Left hindlimb (tissue), 1 donor: ENCODE measurements around the gene TBC1D22A.

Experiments used
- DNase-seq: peaks from one replicate; pipeline ENCODE4 v3.0.0-alpha.2; 2018

TBC1D22A gene

GRCh38 chr22:46964773-46965550, 202.5 kb downstream of the TBC1D22A start:
- DNase-seq, result no peak

- no peak for DNase-seq
Observed at GRCh38 chr22:46965555-46966494, 203.4 kb downstream of the TBC1D22A start.

DNA sequence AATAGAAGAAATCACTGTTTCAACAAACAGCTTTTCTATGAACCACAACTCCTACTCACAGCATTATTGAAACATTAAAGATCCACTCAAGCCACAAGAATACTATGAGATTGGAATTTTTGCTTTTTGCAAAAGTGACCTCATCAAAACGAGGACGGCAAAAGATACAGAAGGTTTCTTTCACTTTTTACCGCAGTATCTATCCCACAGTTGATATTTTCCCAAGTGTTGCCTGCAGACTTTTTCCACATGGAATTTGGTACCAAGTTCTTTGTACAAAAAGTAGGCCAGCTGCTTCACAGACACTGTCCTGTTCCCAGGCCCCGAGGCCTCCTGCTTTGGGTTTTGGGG, 204.0 kb downstream of the TBC1D22A start:
- DNase-seq, result no peak

DNA sequence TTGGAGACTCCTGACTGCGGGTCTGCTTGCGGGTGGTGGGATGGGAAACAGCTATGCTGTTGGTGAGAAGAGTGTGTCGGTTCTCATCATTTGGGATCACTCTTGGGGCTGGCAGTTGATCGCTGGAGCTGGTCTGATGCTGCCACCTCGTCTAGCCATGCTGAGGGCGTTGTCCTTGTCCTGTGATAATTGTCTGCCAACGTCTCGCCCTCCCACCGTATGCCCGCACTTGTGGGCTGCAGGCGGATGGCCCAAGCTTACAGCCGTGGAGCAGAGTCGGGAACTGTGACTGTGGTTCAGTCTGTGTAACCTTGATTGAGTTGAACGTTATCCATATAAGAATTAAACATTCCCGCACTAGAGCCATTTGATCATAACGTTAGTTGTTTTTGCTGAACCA, 204.4 kb downstream of the TBC1D22A start:
- DNase-seq, result no peak

DNA sequence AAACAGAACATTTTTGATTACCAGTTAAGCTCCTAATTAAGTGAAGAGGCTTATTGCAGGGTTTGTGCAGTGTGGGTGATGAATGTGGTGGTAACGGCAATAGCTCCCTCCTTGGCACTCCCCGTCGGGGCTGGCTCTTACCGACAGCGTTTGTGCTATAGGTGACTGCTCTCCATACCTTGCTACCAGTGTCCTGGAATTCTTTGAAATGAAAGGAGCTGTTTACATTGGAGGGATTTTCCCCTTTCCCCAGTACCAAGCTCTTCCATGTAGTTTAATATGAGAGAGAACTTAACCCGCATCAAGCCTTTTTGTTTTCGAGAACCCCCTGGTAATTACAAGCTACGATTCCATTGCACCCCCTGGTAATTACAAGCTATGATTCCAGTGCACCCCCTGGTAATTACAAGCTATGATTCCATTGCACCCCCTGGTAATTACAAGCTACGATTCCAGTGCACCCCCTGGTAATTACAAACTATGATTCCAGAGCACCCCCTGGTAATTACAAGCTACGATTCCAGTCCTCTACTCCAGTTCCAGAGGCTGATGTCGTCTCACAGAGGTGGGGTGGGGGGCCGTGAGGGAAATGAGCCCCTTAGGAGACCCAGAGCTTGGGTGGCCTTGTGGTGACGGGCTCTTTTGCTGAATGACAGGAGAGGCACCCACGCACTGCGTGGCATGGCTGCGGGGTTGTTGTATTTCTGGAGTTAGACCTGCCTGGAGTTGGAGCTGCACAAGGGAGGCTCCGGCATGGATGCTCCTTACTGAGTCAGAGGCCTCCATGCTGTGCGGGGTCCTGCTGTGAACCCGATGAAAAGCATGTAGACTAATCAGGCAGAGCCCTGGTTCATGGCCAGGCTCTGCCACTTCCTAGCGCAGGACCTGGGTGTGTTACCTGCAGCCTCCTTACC, 205.3 kb downstream of the TBC1D22A start:
- DNase-seq, result peak; percentile 50

DNA sequence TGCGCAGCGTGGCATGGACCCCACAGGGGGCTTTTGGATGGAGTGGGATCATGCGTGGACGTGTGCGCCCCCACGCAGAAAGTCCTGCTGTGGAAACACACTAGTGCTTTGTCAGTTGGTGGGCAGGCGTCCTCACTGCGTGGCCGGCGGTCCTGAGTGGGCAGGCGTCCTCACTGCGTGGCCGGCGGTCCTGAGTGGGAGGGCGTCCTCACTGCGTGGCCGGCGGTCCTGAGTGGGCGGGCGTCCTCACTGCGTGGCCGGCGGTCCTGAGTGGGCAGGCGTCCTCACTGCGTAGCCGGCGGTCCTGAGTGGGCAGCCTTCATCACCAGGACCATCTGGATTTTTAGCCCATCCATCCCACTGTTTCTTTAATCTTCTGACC, 205.9 kb downstream of the TBC1D22A start:
- DNase-seq, result peak; percentile 8

- DNase-seq, result peak; percentile 16
Observed at GRCh38 chr22:46968848-46969247, 206.4 kb downstream of the TBC1D22A start.

DNA sequence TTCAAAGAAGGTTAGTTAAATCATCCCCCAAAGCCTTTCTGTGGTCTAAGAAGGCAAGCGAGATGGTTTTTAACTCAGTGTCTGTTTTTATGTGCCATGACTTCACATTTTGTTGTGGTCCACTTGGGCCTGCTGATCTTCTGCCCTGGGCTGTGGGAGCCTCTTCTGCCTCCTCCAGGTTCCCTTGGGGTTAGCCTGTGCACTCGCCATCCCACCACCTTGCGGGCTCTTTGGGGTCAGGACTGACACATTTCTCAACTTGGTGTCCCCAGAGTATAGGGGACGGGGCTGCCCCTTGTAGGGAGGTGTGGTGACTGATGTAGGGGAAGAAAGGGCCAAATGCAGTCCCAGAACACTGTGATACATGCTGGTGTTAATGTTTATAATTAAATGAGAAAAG, 207.0 kb downstream of the TBC1D22A start:
- DNase-seq, result peak; percentile 15

DNA sequence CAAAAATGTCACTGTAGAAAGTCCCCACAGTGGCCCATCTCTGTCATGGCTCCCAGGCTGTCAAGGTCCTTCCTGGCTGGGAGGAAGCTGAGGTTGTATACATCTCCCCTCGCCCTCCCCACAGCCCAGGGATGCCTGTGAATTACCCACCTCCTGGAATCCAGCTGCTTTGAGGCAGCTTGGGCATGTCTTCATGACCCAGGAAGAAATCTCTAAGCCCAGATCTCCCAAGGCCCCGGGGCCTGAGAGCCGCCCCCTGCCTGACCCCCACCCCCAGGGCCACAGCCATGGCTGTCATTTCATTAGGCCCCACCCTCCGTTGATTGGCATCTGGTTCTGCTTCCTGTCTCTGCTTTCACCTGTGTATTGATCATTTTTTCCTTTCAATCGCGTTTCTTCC, 207.5 kb downstream of the TBC1D22A start:
- peak; percentile 12 for DNase-seq

- peak; percentile 6 for DNase-seq
Observed at GRCh38 chr22:46970411-46971098, 208.1 kb downstream of the TBC1D22A start.

DNA sequence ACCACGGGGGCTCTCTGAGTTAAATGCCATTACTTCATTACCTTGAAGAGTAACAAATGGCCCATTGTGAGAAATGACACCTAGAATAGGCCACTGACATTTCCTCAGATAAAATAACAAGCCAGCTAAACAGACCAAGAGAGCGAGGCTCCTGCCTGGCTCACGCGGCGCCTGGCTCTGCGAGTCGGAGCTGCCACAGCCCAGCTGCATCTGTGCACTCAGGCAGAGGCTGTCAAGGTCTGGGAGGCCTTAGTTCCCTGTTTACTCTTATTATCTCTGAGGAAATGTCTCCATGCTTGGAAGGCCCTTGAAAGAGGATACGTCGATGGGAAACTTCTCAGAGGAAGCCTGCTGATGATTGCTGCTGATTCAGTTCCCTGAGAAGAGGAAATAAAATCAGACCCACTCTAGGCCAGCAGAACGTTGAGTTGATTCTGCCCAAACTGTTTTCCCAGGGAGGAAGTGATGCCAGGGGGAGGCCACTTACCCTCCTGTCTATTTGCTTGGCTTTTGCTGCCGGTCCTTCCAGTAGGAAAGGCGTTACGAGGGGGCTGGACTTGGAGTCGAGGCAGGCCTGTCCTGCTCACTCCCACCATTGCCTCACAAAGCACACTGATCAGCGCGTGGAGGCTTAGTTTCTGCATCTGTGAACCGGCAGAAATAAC, 208.8 kb downstream of the TBC1D22A start:
- peak; percentile 49 for DNase-seq

DNA sequence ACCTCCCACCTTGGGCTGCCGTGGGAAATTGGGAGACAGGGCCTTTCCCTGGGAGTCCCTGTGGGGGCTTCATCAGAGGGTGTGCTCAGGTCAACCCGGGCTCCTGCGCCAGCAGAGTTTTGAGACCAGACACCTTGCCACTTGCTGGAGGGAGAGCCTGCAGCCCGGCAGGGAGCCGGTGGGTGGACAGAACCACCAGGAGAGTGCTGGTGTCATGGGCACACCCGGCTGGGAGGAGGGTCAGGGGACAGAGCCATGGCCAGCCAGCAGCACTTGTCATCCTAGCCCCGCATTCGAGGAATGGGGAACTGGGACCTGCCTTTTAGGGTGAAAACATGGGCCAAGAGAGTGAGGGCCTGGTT, 209.3 kb downstream of the TBC1D22A start:
- peak; percentile 30 for DNase-seq

- DNase-seq, result peak; percentile 3
Observed at GRCh38 chr22:46972256-46972655, 209.8 kb downstream of the TBC1D22A start.

- peak; percentile 21 for DNase-seq
Observed at GRCh38 chr22:46972901-46973831, 210.7 kb downstream of the TBC1D22A start.

GRCh38 chr22:46974077-46974476, 211.6 kb downstream of the TBC1D22A start:
- DNase-seq, result peak; percentile 18

- peak; percentile 13 for DNase-seq
Observed at GRCh38 chr22:46974631-46975585, 212.5 kb downstream of the TBC1D22A start.

GRCh38 chr22:46976143-46976542, 213.7 kb downstream of the TBC1D22A start:
- no peak for DNase-seq

GRCh38 chr22:46976598-46976997, 214.1 kb downstream of the TBC1D22A start:
- DNase-seq, result no peak

GRCh38 chr22:46977656-46978343, 215.3 kb downstream of the TBC1D22A start:
- no peak for DNase-seq
